Right atrium auricular region (tissue), 2 donors: ENCODE measurements around the gene TEX54. TPM values are rescaled to one million over a fixed set of nuclear protein-coding genes. Genes with fewer than 3 reads are reported as not detected.
"Not testable (repeated sequence)": the region's sequence is repeated elsewhere in the genome, so short reads cannot be mapped to it uniquely, and the experiment has no call there.

ENCODE experiments used
- DNase-seq: peaks from one replicate; pipeline ENCODE4 v3.0.0-alpha.2; 2019; ENCODE audit warnings: low spot score
- H3K27ac ChIP-seq, 2 donors: fragments of 200-600 bp; sonication (generic); 1 replicate in 1 of 2; 2 replicates in 1 of 2; pipeline ENCODE4 v1.5.1; 2016 to 2019
- H3K27me3 ChIP-seq, 2 donors: fragments of 200-600 bp; sonication (generic); one replicate each; pipeline versions ENCODE4 v1.5.1 to v1.6.0; 2017 to 2019
- H3K36me3 ChIP-seq: fragments of 200-600 bp; sonication (generic); one replicate; pipeline ENCODE4 v1.5.1; 2016
- H3K4me1 ChIP-seq, 2 donors: fragments of 200-600 bp; sonication (generic); one replicate each; pipeline versions ENCODE4 v1.5.1 to v1.6.0; 2017 to 2019
- H3K4me3 ChIP-seq, 2 donors: fragments of 200-600 bp; sonication (generic); 1 replicate in 1 of 2; 2 replicates in 1 of 2; pipeline ENCODE4 v1.5.1; 2017 to 2019; ENCODE audit warnings: mild to moderate bottlenecking in 1 of 2, moderate library complexity in 1 of 2
- H3K9me3 ChIP-seq, 2 donors: fragments of 200-600 bp; sonication (generic); one replicate each; pipeline ENCODE4 v1.5.1; 2019
- total RNA-seq, 2 donors: library from RNA; depleted of rRNA; stranded (reverse); fragments of >200 nt; gene quantifications; one replicate each; pipeline ENCODE4 v1.1.0, GENCODE V29; 2016
- TF ChIP-seq, protein P1 (sequence below), 2 donors: fragments of 200-600 bp; sonication (generic); IDR thresholded peaks; one replicate each; pipeline ENCODE4 v1.5.1; 2019; ENCODE audit warnings: antibody characterized with exemption in 2 of 2

The TEX54 gene
- total RNA-seq, 2 donors from 2014 or later: not detected

DNA sequence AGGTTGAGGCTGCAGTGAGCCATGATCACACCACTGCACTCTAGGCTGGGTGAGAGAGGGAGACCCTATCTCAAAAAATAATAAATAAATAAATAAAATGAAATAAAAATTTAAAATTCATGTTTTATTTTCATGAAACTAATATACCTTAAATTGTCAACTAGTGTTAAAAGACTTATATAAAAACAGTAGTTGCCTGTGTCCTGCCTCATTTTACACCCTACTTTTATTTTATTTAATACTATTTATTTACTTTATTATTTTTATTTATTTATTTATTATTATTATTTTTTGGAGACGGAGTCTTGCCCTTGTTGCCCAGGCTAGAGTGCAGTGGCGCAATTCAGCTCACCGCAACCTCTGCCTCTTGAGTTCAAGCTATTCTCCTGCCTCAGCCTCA, 11.5 kb upstream of the TEX54 start:
- Histone ChIP-seq H3K27ac (no peak overlapping the region), H3K4me3 (no peak overlapping the region), H3K4me1 (peaks cover 0 to 16% of the 10 kb centered on the region in 2 donors), H3K9me3 (no peaks in the 10 kb centered on the region), H3K27me3 (no peaks in the 10 kb centered on the region), H3K36me3 (no peaks in the 10 kb centered on the region)
- TF ChIP-seq, protein P1, sequence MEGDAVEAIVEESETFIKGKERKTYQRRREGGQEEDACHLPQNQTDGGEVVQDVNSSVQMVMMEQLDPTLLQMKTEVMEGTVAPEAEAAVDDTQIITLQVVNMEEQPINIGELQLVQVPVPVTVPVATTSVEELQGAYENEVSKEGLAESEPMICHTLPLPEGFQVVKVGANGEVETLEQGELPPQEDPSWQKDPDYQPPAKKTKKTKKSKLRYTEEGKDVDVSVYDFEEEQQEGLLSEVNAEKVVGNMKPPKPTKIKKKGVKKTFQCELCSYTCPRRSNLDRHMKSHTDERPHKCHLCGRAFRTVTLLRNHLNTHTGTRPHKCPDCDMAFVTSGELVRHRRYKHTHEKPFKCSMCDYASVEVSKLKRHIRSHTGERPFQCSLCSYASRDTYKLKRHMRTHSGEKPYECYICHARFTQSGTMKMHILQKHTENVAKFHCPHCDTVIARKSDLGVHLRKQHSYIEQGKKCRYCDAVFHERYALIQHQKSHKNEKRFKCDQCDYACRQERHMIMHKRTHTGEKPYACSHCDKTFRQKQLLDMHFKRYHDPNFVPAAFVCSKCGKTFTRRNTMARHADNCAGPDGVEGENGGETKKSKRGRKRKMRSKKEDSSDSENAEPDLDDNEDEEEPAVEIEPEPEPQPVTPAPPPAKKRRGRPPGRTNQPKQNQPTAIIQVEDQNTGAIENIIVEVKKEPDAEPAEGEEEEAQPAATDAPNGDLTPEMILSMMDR (IDR thresholded peaks at IDR 0.05): no peak
- DNase-seq: no peak

DNA sequence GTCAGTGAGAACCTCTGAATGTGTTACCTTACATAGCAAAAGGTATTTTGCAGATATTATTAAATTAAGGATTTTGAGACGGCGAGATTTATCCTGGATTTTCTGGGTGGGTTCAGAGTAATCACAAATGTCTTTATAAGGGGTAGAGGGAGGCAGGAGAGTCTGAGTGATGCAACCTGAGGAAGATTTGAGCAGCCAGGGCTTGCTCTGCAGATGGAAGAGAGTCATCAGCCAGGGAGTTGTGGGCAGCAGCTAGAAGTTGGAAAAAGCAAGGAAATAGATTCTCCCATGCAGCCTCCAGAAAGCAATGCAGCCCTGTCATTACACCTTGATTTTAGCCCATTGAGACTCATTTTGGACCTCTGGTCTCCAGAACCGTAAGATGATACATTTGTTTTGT, 10.8 kb upstream of the TEX54 start:
- no peaks in the 10 kb centered on the region for H3K36me3 ChIP-seq
- TF ChIP-seq, protein P1 (IDR thresholded peaks at IDR 0.05): no peak
- DNase-seq: no peak
- peaks cover 0 to 22% of the 10 kb centered on the region in 2 donors for H3K4me1 ChIP-seq
- H3K27me3 ChIP-seq: no peaks in the 10 kb centered on the region
- H3K4me3 ChIP-seq: no peak overlapping the region
- no peaks in the 10 kb centered on the region for H3K9me3 ChIP-seq
- H3K27ac ChIP-seq: no peak overlapping the region

DNA sequence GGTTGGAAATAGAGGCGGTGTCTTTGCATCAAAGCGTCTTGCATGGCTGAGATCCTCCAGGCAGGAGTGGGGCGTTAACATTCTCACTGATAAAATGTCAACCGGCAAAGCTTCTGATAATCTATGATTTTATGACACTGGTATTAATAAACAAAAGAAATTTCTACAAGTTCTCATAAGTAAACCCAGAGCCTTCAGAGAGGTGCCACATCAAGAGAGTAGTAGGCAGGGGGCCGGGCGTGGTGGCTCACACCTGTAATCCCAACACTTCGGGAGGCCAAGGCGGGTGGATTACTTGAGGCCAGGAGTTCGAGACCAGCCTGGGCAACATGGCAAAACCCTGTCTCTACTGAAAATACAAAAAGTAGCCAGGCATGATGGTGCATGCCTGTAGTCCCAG, 10.2 kb upstream of the TEX54 start:
- H3K27me3 ChIP-seq, DNase-seq, H3K9me3 ChIP-seq, H3K36me3 ChIP-seq: not testable (repeated sequence)
- Histone ChIP-seq H3K4me3 (peak overlapping the region in 1 of 2 donors; percentile 94), H3K27ac (peak overlapping the region; percentile 96 to 97), H3K4me1 (peaks cover 0 to 26% of the 10 kb centered on the region in 2 donors)

DNA sequence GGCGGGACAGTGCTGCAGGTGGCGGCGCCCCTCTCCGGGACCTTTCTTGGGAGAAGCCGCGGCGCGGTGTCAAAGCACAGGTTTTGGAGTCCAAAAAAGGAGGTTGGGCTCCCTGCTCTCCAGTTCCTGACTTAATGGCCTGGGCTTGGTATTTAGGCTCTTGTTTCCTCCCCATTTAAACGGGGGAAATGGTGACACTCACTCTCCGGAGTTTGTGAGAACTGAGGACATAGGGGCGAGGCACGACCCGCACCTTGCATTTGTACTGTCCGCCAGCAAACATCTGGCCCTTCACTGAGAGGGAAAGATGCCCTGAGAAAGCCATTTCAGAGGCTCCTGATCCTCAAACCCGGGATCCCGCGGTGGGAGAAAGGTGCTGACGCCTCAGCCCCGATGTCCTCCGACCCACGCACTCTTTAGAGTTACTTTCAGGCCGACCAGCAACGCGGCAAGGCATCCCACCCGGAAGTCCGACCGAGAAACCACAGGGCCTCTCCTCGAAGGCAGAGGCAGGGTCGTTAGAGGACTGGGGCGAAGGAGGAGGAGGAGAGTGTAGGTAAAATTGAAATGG, 9.6 kb upstream of the TEX54 start:
- no peaks in the 10 kb centered on the region for H3K36me3 ChIP-seq
- peak overlapping the region; percentile 35 to 94 for H3K4me3 ChIP-seq

DNA sequence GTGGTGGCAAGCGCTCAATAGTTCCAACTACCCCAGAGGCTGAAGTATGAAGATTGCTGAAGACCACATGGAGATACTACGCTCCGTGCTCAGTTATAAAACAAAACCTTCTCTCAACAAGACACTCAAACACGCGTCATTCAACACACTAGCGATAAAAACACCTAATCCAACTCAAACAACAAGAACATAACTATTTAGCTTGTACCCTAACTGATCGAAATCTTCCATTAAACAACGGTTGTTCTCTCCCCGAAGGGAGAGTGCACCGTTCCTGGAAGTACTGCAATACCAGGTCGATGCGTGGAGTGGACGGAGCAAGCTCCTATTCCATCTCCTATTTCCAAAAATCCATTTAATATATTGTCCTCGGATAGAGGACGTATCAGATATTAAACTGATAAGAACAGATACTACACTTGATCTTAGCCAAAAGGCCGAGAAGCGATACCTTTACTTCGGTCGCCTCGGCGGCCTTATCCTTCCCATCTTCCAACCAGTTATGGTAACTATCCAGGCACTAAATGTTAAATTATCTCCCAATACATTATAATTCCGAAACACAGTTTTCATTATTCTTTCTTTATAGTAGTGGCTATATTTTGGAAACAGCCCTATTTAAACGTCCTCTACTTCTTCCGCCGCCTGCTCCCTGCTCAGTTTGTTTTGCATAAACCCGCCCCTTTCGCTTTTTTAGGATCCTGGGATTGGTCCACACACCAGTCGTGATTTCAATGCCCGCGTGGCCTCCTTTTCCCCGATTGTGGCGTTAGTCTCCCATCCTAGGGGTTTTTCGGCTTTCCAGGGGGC, 8.9 kb upstream of the TEX54 start:
- no peaks in the 10 kb centered on the region for H3K36me3 ChIP-seq
- TF ChIP-seq, protein P1 (IDR thresholded peaks at IDR 0.05): no peak

More for the DNA sequence above, 9.6 kb upstream of the TEX54 start:
- Histone ChIP-seq H3K9me3 (no peaks in the 10 kb centered on the region), H3K4me1 (peaks cover 0 to 26% of the 10 kb centered on the region in 2 donors), H3K27me3 (no peaks in the 10 kb centered on the region), H3K27ac (peak overlapping the region; percentile 96 to 97)
- peak; percentile 61 for DNase-seq
- TF ChIP-seq, protein P1 (IDR thresholded peaks at IDR 0.05): no peak

DNA sequence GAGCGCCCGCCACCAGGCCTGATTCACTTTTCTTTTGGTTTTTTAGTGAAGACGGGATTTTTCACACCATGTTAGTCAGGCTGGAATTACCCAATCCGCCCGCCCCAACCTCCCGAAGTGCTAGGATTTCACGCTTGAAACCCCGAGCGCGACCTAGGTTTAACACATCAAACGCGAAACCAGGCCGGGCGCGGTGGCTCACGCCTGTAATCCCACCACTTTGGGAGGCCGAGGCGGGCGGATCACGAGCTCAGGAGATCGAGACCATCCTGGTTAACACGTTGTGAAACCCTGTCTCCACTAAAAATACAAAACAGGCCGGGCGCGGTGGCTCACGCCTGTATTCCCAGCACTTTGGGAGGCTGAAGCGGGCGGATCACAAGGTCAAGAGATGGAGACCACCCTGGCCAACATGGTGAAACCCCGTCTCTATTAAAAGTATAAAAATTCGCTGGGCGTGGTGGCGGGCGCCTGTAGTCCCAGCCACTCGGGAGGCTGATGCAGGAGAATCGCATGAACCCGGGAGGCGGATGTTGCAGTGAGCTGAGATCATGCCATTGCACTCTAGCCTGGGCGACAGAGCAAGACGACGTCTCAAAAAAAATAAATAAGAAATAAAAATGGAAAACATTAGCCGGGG, 8.2 kb upstream of the TEX54 start:
- DNase-seq: peak; percentile 89
- not testable (repeated sequence) for H3K9me3 ChIP-seq, H3K36me3 ChIP-seq, H3K27me3 ChIP-seq
- Histone ChIP-seq H3K4me1 (peaks cover 0 to 26% of the 10 kb centered on the region in 2 donors), H3K4me3 (peak overlapping the region; percentile 69 to 94), H3K27ac (peak overlapping the region; percentile 96 to 97)

More for the DNA sequence above, 8.9 kb upstream of the TEX54 start:
- H3K27ac ChIP-seq: peak overlapping the region; percentile 96 to 97
- no peaks in the 10 kb centered on the region for H3K27me3 ChIP-seq
- H3K9me3 ChIP-seq: no peaks in the 10 kb centered on the region
- H3K4me1 ChIP-seq: peaks cover 0 to 26% of the 10 kb centered on the region in 2 donors
- DNase-seq: peak; percentile 92
- peak overlapping the region; percentile 69 to 94 for H3K4me3 ChIP-seq
